RCC 7860 (cell line): Measurements from ENCODE around the gene FKBP8.

Source experiments
- DNase-seq: peaks from one replicate; pipeline ENCODE4 v3.0.0-alpha.2; 2015; ENCODE audit warnings: low spot score
- FAIRE-seq: peaks from 2 replicates; lab custom pipeline; 2012; peaks lifted over from hg19 to GRCh38; lab: Jason Lieb, UNC

FKBP8 gene

DNA sequence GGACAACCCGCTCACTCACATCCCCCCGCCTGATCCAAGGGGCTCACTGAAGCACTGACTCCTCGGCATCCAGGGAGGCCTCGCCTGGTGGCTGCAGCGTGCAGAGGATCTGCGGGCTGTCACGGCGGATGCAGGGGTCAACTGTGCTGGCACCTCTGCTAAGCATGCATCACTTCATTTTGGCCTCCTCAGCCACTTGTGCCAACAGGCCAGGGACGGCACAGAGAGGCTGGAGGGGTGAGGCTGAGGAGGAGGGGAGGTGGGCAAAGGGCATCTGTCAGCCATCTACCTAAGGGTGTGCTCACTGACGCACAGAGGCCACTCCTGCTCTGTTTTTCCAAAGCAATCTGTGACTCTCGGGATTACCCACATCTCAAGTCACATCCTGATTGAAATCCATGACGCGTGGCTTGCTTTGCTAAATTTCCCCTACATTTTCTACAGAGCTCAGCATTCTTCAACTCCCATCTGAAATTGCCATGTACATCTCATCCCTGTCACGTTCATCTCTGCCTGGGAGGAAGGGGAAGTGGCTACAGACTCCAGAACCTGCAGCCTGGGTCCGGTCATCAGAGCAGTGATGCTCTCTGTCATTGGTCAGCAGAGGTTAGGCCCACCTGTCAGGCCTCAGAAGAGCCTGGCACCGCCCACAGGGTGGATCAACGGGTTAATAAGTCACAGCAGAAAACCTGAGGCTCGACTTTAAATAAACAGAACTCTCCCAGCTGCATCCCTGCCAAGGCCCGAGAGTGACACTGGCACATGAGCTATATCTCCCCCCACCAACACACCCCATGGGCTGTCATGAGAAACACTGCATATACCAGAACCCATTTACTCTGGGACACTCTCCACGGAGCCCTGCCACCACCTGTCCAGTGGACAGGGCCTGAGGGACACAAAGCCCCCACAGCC is 39.1 kb downstream of the FKBP8 start:
- peak; percentile 61 for DNase-seq
- FAIRE-seq: peak; percentile 85

DNA sequence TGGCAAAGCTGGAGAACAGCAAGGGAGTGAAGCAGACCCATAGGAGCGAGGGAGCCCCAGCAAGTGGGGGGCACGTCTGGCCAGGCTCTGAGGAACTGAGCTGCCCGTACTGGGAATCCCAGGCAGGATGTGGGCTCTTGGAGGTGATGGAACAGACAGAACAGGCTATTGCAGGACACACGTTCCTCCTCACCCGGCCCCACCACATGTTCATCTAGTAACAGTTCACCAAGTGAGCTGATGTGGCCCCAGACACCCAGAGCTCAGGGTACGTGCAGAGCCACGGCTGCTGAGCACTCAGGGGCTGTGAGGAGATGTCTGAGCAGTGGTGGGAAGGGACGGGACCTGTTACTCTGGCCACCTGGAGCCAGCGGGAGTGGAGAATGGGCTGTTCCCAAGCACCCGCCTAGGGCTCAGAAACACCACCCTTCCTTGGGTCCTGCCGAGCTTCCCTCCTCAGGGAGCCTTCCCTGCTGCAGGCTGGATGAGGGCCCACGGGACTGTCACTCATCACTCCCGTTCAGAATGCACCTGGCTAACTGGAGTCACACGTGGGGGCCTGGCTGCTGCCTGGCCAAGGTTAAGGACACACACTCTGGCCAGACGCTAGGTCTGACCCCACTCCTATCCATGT is 39.9 kb downstream of the FKBP8 start:
- no peak for FAIRE-seq
- no peak for DNase-seq

DNA sequence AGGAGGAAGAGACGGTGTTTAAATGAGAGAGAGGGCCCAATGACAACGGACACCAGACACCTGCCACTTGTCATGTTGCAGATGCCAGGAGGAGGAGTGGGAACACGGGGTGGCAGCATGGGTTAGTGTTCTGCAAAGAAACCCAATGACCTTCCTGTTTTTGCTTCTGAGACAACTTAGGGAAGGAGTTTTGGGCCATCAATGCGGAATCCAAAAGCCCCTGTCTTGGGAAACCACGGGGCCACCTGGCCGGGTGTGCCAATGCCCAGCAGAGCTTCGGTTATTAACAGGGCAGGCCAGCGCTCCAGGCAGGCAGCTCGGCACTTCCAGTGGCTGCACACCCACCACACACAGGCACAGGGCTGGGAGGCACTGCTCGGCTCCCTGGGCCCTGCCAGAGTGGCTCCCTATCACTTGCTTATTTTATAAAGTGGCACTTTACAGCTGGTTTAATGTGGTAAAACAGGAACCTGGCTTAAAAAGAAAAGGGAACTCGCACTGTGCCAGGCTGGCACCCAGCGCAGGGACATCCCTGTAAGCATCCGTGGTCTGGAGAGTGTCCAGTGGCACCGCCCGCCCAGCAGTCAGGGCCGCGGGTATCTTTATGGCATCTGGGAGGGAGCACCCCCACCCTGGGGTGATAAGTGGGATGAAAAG is 40.6 kb downstream of the FKBP8 start:
- DNase-seq: no peak

GRCh38 chr19:18502246-18502637 is 41.1 kb downstream of the FKBP8 start:
- DNase-seq (no peak), FAIRE-seq (no peak)

More for the DNA sequence above, 40.6 kb downstream of the FKBP8 start:
- FAIRE-seq: no peak

DNA sequence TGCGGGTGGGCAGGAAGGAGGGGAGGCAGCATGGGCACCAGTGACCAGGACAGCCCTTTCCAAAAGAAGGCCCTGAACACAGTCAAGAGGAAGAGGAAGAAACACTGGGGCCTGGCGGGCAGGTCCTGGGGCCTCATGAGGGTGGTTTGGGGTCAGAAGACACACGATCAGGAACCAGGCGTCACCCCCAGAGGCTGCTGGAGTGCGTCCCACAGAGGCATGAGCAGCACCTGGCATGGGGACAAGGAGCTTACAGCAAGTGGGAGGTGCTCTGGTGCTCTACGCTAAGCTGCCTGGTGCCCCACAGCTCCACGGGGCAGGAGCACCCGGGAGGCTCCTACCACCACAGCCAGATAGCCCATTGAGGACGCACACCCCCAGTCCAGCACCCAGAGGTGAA is 41.5 kb downstream of the FKBP8 start:
- no peak for FAIRE-seq

DNA sequence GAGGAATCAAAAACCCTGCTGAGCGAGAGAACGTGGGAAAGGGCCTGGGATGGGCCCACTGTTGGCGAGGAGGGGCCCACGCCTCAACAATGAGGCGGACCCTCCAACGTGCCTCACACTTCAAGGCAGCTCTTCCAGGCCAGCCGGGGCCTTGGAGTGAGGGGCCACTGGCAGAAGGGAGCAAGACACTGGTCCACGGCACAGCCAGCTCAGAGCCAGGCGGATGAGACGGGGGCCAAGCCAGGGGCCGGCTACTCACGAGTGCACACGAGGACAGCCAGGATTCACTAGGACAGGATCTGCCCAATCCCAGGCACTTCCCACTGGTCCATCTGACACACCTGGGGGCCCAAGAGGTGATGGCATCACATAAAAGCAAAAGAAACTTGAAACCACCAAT is 42.0 kb downstream of the FKBP8 start:
- DNase-seq (no peak), FAIRE-seq (no peak)

More for the DNA sequence above, 41.5 kb downstream of the FKBP8 start:
- DNase-seq: no peak

DNA sequence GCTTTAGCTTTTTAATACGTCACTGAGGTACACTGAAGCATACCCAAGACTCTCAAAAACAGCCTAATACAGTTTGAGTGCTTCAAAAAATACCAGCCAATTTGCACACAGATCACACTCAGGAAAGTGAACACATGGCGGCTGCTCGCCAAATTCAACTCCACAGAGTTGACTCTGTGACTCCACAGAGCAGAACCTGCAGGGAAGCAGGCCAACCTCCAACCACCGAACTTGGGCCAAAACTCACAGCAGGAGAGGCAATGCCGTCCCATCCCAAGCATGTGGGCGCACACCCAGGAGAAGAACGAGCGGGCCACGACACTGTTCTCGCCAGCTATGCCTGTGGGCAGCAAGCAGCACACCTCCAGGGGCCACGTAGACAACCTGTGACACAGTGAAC is 42.6 kb downstream of the FKBP8 start:
- no peak for FAIRE-seq
- no peak for DNase-seq

DNA sequence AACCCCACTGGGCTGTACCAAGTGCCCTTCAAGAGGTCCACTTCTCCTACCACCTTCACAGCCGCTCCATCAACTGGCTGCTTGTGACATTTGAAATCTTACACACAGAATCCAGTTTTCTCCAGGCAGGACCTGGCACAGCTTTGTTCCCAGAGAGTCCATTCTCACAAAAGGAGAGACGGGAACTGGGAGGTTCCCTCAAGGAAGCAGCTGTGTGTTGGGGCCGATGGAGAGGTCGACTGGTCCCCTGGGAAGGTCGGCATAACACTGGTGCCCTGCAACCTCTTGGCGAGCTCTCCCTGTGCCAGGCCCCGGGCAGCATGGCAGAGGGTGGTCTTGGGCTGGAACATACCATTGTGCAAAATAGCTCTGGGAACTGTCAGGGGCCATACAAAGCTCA is 43.0 kb downstream of the FKBP8 start:
- FAIRE-seq (no peak), DNase-seq (no peak)

DNA sequence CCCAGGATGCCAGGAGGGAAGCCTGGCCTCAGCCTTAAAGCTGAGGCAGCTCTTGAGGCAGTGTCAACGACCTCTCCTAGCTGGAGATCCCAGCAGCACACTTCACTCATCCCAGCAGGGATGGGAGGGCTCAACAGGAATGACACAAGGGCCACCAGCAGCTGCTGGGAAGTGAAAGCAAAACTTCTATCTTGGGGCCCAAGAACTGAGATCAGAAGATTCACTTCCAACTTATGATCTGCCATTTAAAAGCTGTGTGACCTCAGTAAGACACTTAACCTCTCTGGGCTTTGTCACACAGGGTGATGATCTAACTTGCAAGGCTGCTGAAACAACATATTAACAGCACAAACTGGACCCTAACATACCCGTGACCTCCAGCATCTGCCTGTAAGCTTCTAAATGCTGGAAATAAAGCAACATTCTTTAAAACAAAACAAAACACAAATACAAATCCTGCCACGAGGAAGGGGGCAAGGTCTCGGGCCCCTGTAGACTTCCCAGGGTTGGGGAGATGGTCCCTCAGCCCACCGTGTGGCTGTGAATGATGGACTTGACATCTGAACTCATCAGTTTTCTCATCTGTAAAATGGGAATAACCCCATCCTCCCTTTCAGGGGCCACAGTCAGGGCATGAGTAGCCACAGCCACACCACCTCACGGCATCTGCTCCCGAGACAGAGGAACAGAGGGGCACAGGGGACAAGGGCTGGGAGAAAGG is 44.2 kb downstream of the FKBP8 start:
- DNase-seq: no peak
- FAIRE-seq: no peak

DNA sequence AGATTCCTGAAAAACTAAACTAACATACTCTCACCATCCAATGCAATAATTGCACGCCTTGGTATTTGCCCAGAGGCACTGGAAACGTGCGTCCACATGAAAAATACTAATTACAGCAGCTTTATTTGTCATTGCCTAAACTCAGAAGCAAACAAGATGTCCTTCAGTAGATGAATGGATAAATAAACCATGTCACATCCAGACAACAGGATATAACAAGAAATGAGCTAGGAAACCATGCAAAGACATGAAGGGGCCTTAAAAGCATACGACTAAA is 46.5 kb downstream of the FKBP8 start:
- DNase-seq: no peak
- no peak for FAIRE-seq

- DNase-seq (peak; percentile 67), FAIRE-seq (peak; percentile 74)
These were observed 47.0 kb downstream of the FKBP8 start for GRCh38 chr19:18496167-18496979.

- FAIRE-seq (no peak), DNase-seq (no peak)
These were observed 48.0 kb downstream of the FKBP8 start for GRCh38 chr19:18495204-18495911.

GRCh38 chr19:18494267-18494607 is 49.1 kb downstream of the FKBP8 start:
- DNase-seq: no peak
- FAIRE-seq: no peak

DNA sequence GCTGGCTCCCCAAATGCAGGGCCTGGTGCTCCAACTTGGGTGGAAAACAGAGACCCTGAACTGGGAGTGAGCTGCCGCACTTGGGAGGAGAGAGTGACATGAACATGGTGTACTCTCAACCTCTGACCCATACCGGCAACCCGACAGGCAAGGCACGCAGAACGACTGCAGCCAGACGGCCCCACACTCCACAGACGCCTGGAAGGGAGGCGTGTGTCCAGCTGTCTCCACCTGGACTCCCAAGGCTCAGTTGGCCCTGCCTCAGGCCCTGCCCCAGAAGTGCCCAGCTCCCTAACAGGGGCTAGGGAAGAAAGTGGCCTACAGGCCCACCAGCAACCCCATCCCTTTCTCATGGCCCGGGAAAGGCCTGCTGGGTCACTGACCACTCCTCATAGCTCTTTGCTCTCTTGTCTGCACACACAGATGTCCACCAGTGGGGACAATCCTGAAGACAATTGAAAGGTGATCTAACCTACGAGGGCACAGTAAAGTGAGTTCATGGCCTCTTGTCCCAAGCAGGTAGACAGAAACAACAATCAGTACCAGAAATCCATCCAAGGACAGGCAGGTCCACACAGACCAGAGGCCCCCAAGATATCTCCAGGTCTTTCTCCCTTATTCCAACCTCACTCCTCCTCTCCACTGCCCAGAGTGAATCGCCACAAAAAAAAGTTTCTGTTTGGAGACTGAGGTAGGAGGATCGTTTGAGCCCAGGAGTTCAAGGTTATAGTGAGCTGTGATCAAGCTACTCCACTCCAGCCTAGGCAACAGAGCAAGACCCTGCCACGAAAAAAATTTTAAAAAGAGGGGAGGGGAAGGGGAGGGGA is 49.7 kb downstream of the FKBP8 start:
- FAIRE-seq (no peak), DNase-seq (no peak)

DNA sequence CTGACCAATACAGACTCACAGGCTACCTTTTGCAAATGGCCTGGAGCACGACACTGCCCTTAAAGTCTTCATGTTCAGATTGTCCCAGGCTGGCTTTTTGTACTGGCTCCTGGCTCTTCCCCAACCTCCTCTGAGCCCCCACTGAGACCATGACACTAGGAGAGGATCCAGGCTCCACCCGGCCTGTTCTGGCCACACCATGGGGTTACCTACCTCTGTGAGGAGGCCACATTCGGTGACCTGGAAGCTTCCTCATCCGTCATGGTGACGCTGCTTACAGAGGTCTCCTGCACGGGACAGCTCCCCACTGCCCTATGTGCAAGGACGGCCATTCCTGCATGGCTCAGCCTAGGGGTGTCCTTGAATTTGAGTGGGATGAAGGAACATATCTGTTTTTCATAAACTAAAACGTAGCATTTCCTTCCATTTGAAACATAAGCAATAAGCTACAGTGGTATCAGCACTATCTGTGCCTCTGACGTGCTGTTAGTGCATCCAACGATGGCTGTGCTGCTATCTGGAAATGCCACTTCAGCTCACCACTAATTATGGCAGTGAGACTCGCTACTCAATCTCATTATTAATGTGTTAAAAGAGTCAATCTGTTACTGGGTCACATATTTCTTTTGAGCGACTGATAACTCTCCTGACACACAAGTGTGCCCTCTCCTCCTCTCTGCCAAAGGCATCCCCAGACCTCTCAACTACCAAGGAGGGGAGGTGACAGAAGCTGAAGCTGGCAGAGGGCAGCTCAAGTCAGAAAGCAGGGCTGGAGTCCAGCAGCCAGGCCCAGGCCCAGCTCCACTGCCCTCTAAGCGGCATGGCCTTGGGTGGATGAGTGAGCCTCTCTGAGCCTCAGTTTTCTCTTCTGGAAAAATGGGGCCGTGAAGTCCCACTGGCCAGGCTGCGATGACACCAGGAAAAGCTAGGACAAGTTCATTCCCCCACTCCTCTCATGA is 51.1 kb downstream of the FKBP8 start:
- FAIRE-seq: no peak
- DNase-seq: no peak

GRCh38 chr19:18490728-18491127 is 52.6 kb downstream of the FKBP8 start:
- FAIRE-seq: no peak
- no peak for DNase-seq

DNA sequence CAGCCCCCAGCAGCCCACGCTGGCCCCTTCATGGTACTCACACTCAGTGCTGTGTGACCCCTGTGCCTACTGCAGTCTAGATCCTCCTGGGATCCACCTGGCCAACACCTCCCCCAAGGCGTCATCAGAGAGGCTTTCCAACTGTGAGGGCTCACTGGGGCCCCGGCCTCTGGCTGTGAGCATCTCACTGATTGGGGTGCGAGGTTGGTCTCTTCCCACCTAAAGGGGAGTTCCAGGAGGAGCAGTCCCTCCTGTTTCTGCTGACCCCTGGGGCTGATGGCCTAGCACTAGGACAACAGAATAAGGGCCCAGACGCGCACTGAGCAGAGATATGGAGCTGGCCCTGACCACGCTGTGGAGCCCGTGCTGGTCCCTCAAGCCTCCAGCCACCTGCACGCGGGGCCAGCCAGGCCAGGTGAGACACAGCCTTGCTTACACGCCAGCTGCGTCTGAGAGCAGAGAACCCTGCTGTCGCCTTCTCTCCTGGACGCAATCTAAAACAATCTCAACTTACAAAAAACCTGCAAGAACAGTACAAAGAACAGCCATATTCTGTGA is 53.7 kb downstream of the FKBP8 start:
- FAIRE-seq (no peak), DNase-seq (no peak)
